Activated CD8-positive, alpha-beta memory T cell treated with anti-CD3 and anti-CD28 coated beads for 4 hours (primary cell): ENCODE measurements around the gene RBM12.
"Not testable (repeated sequence)": the region's sequence is repeated elsewhere in the genome, so short reads cannot be mapped to it uniquely, and the experiment has no call there.

Experiments used
- DNase-seq, 2 donors: peaks; one replicate each; pipeline ENCODE4 v3.0.0-alpha.2; 2020; ENCODE audit warnings: low read depth in 2 of 2

The RBM12 gene

GRCh38 chr20:35698298-35699126 is 33.8 kb upstream of the RBM12 start:
- no peak for DNase-seq

- no peak for DNase-seq
Observed at GRCh38 chr20:35697696-35698297, 33.1 kb upstream of the RBM12 start.

- no peak for DNase-seq
Observed at GRCh38 chr20:35695978-35696377, 31.3 kb upstream of the RBM12 start.

- no peak for DNase-seq
Observed at GRCh38 chr20:35695245-35695749, 30.6 kb upstream of the RBM12 start.

- no peak for DNase-seq
Observed at GRCh38 chr20:35690265-35690664, 25.6 kb upstream of the RBM12 start.

GRCh38 chr20:35686872-35687271 is 22.2 kb upstream of the RBM12 start:
- DNase-seq = not testable (repeated sequence)

GRCh38 chr20:35685368-35685767 is 20.7 kb upstream of the RBM12 start:
- DNase-seq = not testable (repeated sequence)

- DNase-seq = no peak
Observed at GRCh38 chr20:35681960-35682359, 17.3 kb upstream of the RBM12 start.

GRCh38 chr20:35680452-35681183 is 15.9 kb upstream of the RBM12 start:
- DNase-seq = no peak

GRCh38 chr20:35674921-35675320 is 10.2 kb upstream of the RBM12 start:
- DNase-seq = no peak

GRCh38 chr20:35673884-35674283 is 9.2 kb upstream of the RBM12 start:
- no peak for DNase-seq

GRCh38 chr20:35669681-35670080 is 5.0 kb upstream of the RBM12 start:
- DNase-seq = no peak

GRCh38 chr20:35669221-35669620 is 4.5 kb upstream of the RBM12 start:
- DNase-seq = no peak

- DNase-seq = no peak
Observed at GRCh38 chr20:35665949-35666288, 1.2 kb upstream of the RBM12 start.

- peak; percentile 13 to 38 for DNase-seq
Observed at GRCh38 chr20:35663516-35664465, 909 bp downstream of the RBM12 start.

GRCh38 chr20:35662551-35662950 is 2.1 kb downstream of the RBM12 start:
- no peak for DNase-seq

GRCh38 chr20:35661908-35662307 is 2.8 kb downstream of the RBM12 start:
- no peak for DNase-seq

- no peak for DNase-seq
Observed at GRCh38 chr20:35661053-35661452, 3.6 kb downstream of the RBM12 start.

GRCh38 chr20:35660122-35660937 is 4.4 kb downstream of the RBM12 start:
- DNase-seq = no peak

- no peak for DNase-seq
Observed at GRCh38 chr20:35657271-35657670, 7.4 kb downstream of the RBM12 start.

GRCh38 chr20:35654415-35654814 is 10.3 kb downstream of the RBM12 start:
- DNase-seq = no peak
